B cell (primary cell): ENCODE data around the gene DDO. TPM values are rescaled to one million over a fixed set of nuclear protein-coding genes. Genes with fewer than 3 reads are reported as not detected.

Source experiments
- ATAC-seq: fragments of 200-7000 bp; cut with Tn5 transposase; one replicate; pipeline ENCODE4 v1.10.0; 2021; ENCODE audit warnings: low read depth, mild to moderate bottlenecking, moderate number of reproducible peaks, moderate library complexity
- CTCF ChIA-PET: fragments of 350-600 bp; sonication (Branson Sonifier 250); formaldehyde crosslinking; loops from one replicate; lab custom pipeline; 2021; ENCODE audit warnings: antibody characterized with exemption, inconsistent platforms; lab: Charles Lee
- POLR2A ChIA-PET: fragments of 350-600 bp; sonication (Branson Sonifier 250); formaldehyde crosslinking; loops from one replicate; lab custom pipeline; 2021; ENCODE audit warnings: antibody characterized with exemption; lab: Charles Lee
- DNase-seq: peaks from one replicate; pipeline ENCODE4 v3.0.0; 2013
- H2AFZ ChIP-seq: 2 replicates; pipeline ENCODE4 v1.6.1; 2012; ENCODE audit warnings: mild to moderate bottlenecking, low read depth, low read length; ENCODE audit not compliant: insufficient read depth, poor library complexity, severe bottlenecking
- H3K27ac ChIP-seq, 2 donors: 1 replicate in 1 of 2; 2 replicates in 1 of 2; pipeline ENCODE4 v1.5.1; 2012 to 2013; ENCODE audit warnings: low read length in 2 of 2, mild to moderate bottlenecking in 2 of 2, moderate library complexity in 1 of 2
- H3K27me3 ChIP-seq, 4 experiments: fragments of 200-600 bp in 1 of 4; sonication (generic) in 1 of 4; replicated peaks in 1 of 4; 1 replicate in 2 of 4; 2 replicates in 2 of 4; pipeline versions ENCODE4 v1.6.1 to v1.7.0; 2013 to 2016; ENCODE audit warnings: low read length in 3 of 4, mild to moderate bottlenecking in 2 of 4, mixed read lengths in 1 of 4, moderate library complexity in 1 of 4; ENCODE audit not compliant: insufficient read depth in 4 of 4, control insufficient read depth in 3 of 4; ENCODE audit errors: control extremely low read depth in 1 of 4
- H3K36me3 ChIP-seq, 2 experiments: replicated peaks in 1 of 2; 1 replicate in 1 of 2; 2 replicates in 1 of 2; pipeline versions ENCODE4 v1.6.1 to v1.7.1; 2013; ENCODE audit warnings: low read length in 1 of 2; ENCODE audit not compliant: insufficient read depth in 2 of 2, control insufficient read depth in 1 of 2; ENCODE audit errors: control extremely low read depth in 1 of 2, extremely low read depth in 1 of 2
- H3K4me1 ChIP-seq, 2 donors: fragments of 200-600 bp in 1 of 2; sonication (generic) in 1 of 2; 1 replicate in 1 of 2; 2 replicates in 1 of 2; pipeline versions ENCODE4 v1.5.1 to v1.6.1; 2013 to 2017; ENCODE audit warnings: low read length in 2 of 2; ENCODE audit not compliant: control insufficient read depth in 2 of 2, insufficient read depth in 2 of 2
- H3K4me2 ChIP-seq: replicated peaks from 2 replicates; pipeline ENCODE3; 2012; ENCODE audit warnings: mild to moderate bottlenecking, low read depth, low read length; ENCODE audit not compliant: poor library complexity, severe bottlenecking
- H3K4me3 ChIP-seq, 5 experiments: fragments of 200-600 bp in 1 of 5; sonication (generic) in 1 of 5; 1 replicate in 3 of 5; 2 replicates in 2 of 5; pipeline versions ENCODE4 v1.5.1 to v1.7.0; 2011 to 2016; ENCODE audit warnings: low read length in 4 of 5, mild to moderate bottlenecking in 4 of 5, low read depth in 2 of 5, control low read depth in 1 of 5, moderate library complexity in 1 of 5; ENCODE audit not compliant: insufficient read depth in 1 of 5; ENCODE audit errors: control extremely low read depth in 1 of 5, extremely low read depth in 1 of 5
- H3K79me2 ChIP-seq: fragments of 200-600 bp; sonication (generic); one replicate; pipeline ENCODE4 v1.6.0; 2016; ENCODE audit warnings: low read length; ENCODE audit not compliant: control insufficient read depth, insufficient read depth
- H3K9ac ChIP-seq: fragments of 200-600 bp; sonication (generic); 2 replicates; pipeline ENCODE4 v1.6.1; 2017; ENCODE audit warnings: mild to moderate bottlenecking, low read length, moderate library complexity
- H3K9me3 ChIP-seq, 3 donors: one replicate each; pipeline versions ENCODE4 v1.6.1 to v1.7.1; 2013; ENCODE audit warnings: low read length in 2 of 3; ENCODE audit not compliant: control insufficient read depth in 2 of 3, insufficient read depth in 1 of 3; ENCODE audit errors: control extremely low read depth in 1 of 3
- H4K20me1 ChIP-seq: 2 replicates; pipeline ENCODE4 v1.6.0; 2012; ENCODE audit warnings: mild to moderate bottlenecking, low read length; ENCODE audit not compliant: insufficient read depth, control insufficient read depth, poor library complexity, severe bottlenecking
- H3K27ac Mint-ChIP-seq: one replicate; pipeline ENCODE4 v1.8.0; 2021; ENCODE audit warnings: mixed read lengths
- H3K27me3 Mint-ChIP-seq: one replicate; pipeline ENCODE4 v1.8.0; 2021; ENCODE audit warnings: mixed read lengths
- H3K4me1 Mint-ChIP-seq: one replicate; pipeline ENCODE4 v1.8.0; 2021; ENCODE audit warnings: mixed read lengths
- H3K4me3 Mint-ChIP-seq: one replicate; pipeline ENCODE4 v1.8.0; 2021; ENCODE audit warnings: mixed read lengths
- H3K9me3 Mint-ChIP-seq: one replicate; pipeline ENCODE4 v1.8.0; 2022; ENCODE audit warnings: mixed read lengths; ENCODE audit not compliant: insufficient read depth
- CTCF ChIP-seq: fragments of 200-600 bp; IDR thresholded peaks from one replicate; pipeline ENCODE4 v1.8.0; 2022; ENCODE audit warnings: antibody characterized with exemption, mild to moderate bottlenecking
- EZH2 ChIP-seq: IDR thresholded peaks from 2 replicates; pipeline ENCODE4 v1.6.1; 2012; ENCODE audit warnings: borderline replicate concordance, low read depth, mild to moderate bottlenecking, moderate library complexity, low read length; ENCODE audit not compliant: insufficient read depth, poor library complexity, severe bottlenecking
- WGBS: methylation state at CpG from one replicate; pipeline ENCODE4 v1.1.5; 2013; ENCODE audit warnings: missing lambda C conversion rate; ENCODE audit not compliant: insufficient coverage; 5-methylcytosine and 5-hydroxymethylcytosine counted together
- intact Hi-C: fragments of 100-400 bp; cut with micrococcal nuclease; formaldehyde crosslinking; loops from one replicate; pipeline ENCODE4 v1.10.0; 2022
- polyA plus RNA-seq: library from polyadenylated mRNA; depleted of rRNA; stranded (reverse); fragments of >200 nt; gene quantifications from 2 replicates; pipeline ENCODE4 v1.2.3, GENCODE V29; 2012
- total RNA-seq, 2 donors: library from RNA; stranded (reverse); fragments of 120-200 nt in 1 of 2; gene quantifications; 1 replicate in 1 of 2; 2 replicates in 1 of 2; pipeline versions ENCODE4 v1.2.3 to v1.2.4, GENCODE V29; 2013 to 2022

The DDO gene
- total and polyA plus RNA-seq, 2 donors (not counting 1 experiment from before 2014, with no cell fraction given) = not detected

- Histone ChIP-seq H3K4me3 (no peak overlapping the region), H3K9me3 (peaks cover 0 to 3% (median 0%) of the 10 kb centered on the region in 3 donors), H2AFZ (no peak overlapping the region), H3K27ac (no peak overlapping the region), H3K9ac (no peak overlapping the region), H4K20me1 (no peaks in the 10 kb centered on the region), H3K27me3 (peaks cover 0 to 5% (median 0%) of the 10 kb centered on the region in 4 experiments), H3K79me2 (no peaks in the 10 kb centered on the region), H3K4me1 (no peaks in the 10 kb centered on the region), H3K4me2 (no peak overlapping the region), H3K36me3 (no peaks in the 10 kb centered on the region)
- CTCF ChIA-PET = no interaction called here
- no peak for ATAC-seq
- Mint-ChIP-seq H3K4me3 (no peak overlapping the region), H3K27ac (no peak overlapping the region), H3K27me3 (peaks cover 37% of the 10 kb centered on the region), H3K9me3 (no peaks in the 10 kb centered on the region), H3K4me1 (no peaks in the 10 kb centered on the region)
- DNase-seq = no peak
- POLR2A ChIA-PET = no interaction called here
- TF ChIP-seq EZH2 = no peak
- intact Hi-C loops = no loop called here
- no CpG with 5 or more reads among the region's 5 CpGs for WGBS
Observed at GRCh38 chr6:110439356-110439755, 24.0 kb upstream of the DDO start.

- no peak overlapping the region for H3K27ac Mint-ChIP-seq
- Histone ChIP-seq H2AFZ (no peak overlapping the region), H3K4me2 (no peak overlapping the region), H4K20me1 (no peaks in the 10 kb centered on the region), H3K36me3 (no peaks in the 10 kb centered on the region), H3K9me3 (peaks cover 0 to 3% (median 0%) of the 10 kb centered on the region in 3 donors), H3K4me1 (no peaks in the 10 kb centered on the region), H3K9ac (no peak overlapping the region), H3K27me3 (peaks cover 0 to 2% (median 0%) of the 10 kb centered on the region in 4 experiments), H3K27ac (no peak overlapping the region), H3K4me3 (no peak overlapping the region), H3K79me2 (no peaks in the 10 kb centered on the region)
- no peak overlapping the region for H3K4me3 Mint-ChIP-seq
- H3K4me1 Mint-ChIP-seq = no peaks in the 10 kb centered on the region
- POLR2A ChIA-PET = no interaction called here
- peaks cover 26% of the 10 kb centered on the region for H3K27me3 Mint-ChIP-seq
- DNase-seq (no peak), ATAC-seq (no peak)
- CTCF ChIA-PET = no interaction called here
- intact Hi-C loops = no loop called here
- H3K9me3 Mint-ChIP-seq = no peaks in the 10 kb centered on the region
- WGBS = 85% methylated on average over 2 of the region's 7 CpGs
- TF ChIP-seq EZH2 (no peak), CTCF (no peak)
Observed at GRCh38 chr6:110434961-110435602, 19.7 kb upstream of the DDO start.
